Progenitor cell of endocrine pancreas (in vitro differentiated cells): ENCODE data around the gene UCK2. TPM values are rescaled to one million over a fixed set of nuclear protein-coding genes. Genes with fewer than 3 reads are reported as not detected.

Source experiments
- DNase-seq: peaks from one replicate; pipeline ENCODE4 v3.0.0; 2021; ENCODE audit warnings: low spot score; ENCODE audit not compliant: unreplicated experiment
- H3K27ac Mint-ChIP-seq: 2 replicates; pipeline ENCODE4 v1.8.0; 2021; ENCODE audit warnings: mild to moderate bottlenecking, moderate library complexity, mixed read lengths
- H3K27me3 Mint-ChIP-seq: 2 replicates; pipeline ENCODE4 v1.8.0; 2021; ENCODE audit warnings: mixed read lengths
- H3K36me3 Mint-ChIP-seq: 2 replicates; pipeline ENCODE4 v1.8.0; 2022; ENCODE audit warnings: mixed read lengths; ENCODE audit not compliant: insufficient read depth
- H3K4me1 Mint-ChIP-seq: 2 replicates; pipeline ENCODE4 v1.8.0; 2021; ENCODE audit warnings: low read depth, mixed read lengths
- H3K4me3 Mint-ChIP-seq: 2 replicates; pipeline ENCODE4 v1.8.0; 2021; ENCODE audit warnings: low read depth, mild to moderate bottlenecking, moderate library complexity, mixed read lengths
- H3K9me3 Mint-ChIP-seq: 2 replicates; pipeline ENCODE4 v1.8.0; 2021; ENCODE audit warnings: low read depth, mixed read lengths
- CTCF ChIP-seq: fragments of 200-600 bp; sonication (generic); IDR thresholded peaks from one replicate; pipeline ENCODE4 v1.5.0; 2021; ENCODE audit warnings: antibody characterized with exemption, mild to moderate bottlenecking; ENCODE audit not compliant: unreplicated experiment
- total RNA-seq: library from RNA; stranded (reverse); gene quantifications from 2 replicates; pipeline ENCODE4 v1.2.1, GENCODE V29; 2021

Gene UCK2
- total RNA-seq, 1 donor from 2014 or later: 29.7 TPM

GRCh38 chr1:165915480-165915879 is 88.1 kb downstream of the UCK2 start:
- Mint-ChIP-seq H3K9me3 (no peaks in the 10 kb centered on the region), H3K4me3 (no peak overlapping the region), H3K27ac (peak overlapping the region; percentile 29), H3K36me3 (no peaks in the 10 kb centered on the region), H3K27me3 (no peaks in the 10 kb centered on the region), H3K4me1 (no peaks in the 10 kb centered on the region)
- DNase-seq: no peak
- no peak for TF ChIP-seq CTCF

GRCh38 chr1:165915932-165916348 is 88.5 kb downstream of the UCK2 start:
- H3K27ac Mint-ChIP-seq: no peak overlapping the region
- no peaks in the 10 kb centered on the region for H3K27me3 Mint-ChIP-seq
- TF ChIP-seq CTCF: no peak
- H3K9me3 Mint-ChIP-seq: no peaks in the 10 kb centered on the region
- H3K36me3 Mint-ChIP-seq: no peaks in the 10 kb centered on the region
- no peaks in the 10 kb centered on the region for H3K4me1 Mint-ChIP-seq
- no peak overlapping the region for H3K4me3 Mint-ChIP-seq
- no peak for DNase-seq

GRCh38 chr1:165917166-165917565 is 89.8 kb downstream of the UCK2 start:
- no peak for DNase-seq
- no peak overlapping the region for H3K27ac Mint-ChIP-seq
- no peak for TF ChIP-seq CTCF

GRCh38 chr1:165924117-165924516 is 96.7 kb downstream of the UCK2 start:
- Mint-ChIP-seq H3K36me3 (no peaks in the 10 kb centered on the region), H3K4me1 (no peaks in the 10 kb centered on the region), H3K9me3 (no peaks in the 10 kb centered on the region), H3K27me3 (peaks cover 13% of the 10 kb centered on the region), H3K4me3 (no peak overlapping the region), H3K27ac (no peak overlapping the region)
- no peak for TF ChIP-seq CTCF
- DNase-seq: no peak

More at GRCh38 chr1:165917166-165917565, 89.8 kb downstream of the UCK2 start:
- Mint-ChIP-seq H3K4me3 (no peak overlapping the region), H3K27me3 (no peaks in the 10 kb centered on the region), H3K4me1 (no peaks in the 10 kb centered on the region), H3K36me3 (no peaks in the 10 kb centered on the region), H3K9me3 (no peaks in the 10 kb centered on the region)

- DNase-seq: no peak
- Mint-ChIP-seq H3K27me3 (peaks cover 20% of the 10 kb centered on the region), H3K36me3 (no peaks in the 10 kb centered on the region), H3K4me3 (no peak overlapping the region), H3K9me3 (no peaks in the 10 kb centered on the region), H3K27ac (no peak overlapping the region), H3K4me1 (no peaks in the 10 kb centered on the region)
- TF ChIP-seq CTCF: no peak
These were observed 98.2 kb downstream of the UCK2 start for GRCh38 chr1:165925498-165926079.
